ENCODE measurements around the gene NEMP2. TPM values are rescaled to one million over a fixed set of nuclear protein-coding genes. Genes with fewer than 3 reads are reported as not detected.

The NEMP2 gene
- total RNA-seq, 1 donor from 2014 or later = 13.8 TPM

- H4K20me1 ChIP-seq (ENCODE audit: low read depth) = no peaks in the 10 kb centered on the region
- H3K36me3 Mint-ChIP-seq = no peaks in the 10 kb centered on the region
- H3K27me3 ChIP-seq = no peaks in the 10 kb centered on the region
- no peak overlapping the region for H3K4me3 Mint-ChIP-seq
- H3K4me2 ChIP-seq = no peak overlapping the region
- no peak overlapping the region for H2AFZ ChIP-seq (replicated peaks)
- H3K36me3 ChIP-seq = no peaks in the 10 kb centered on the region
- H3K27me3 Mint-ChIP-seq (ENCODE audit: insufficient read depth, low read depth) = no peaks in the 10 kb centered on the region
- no peaks in the 10 kb centered on the region for H3K4me1 Mint-ChIP-seq
- H3K79me2 ChIP-seq (ENCODE audit: low read depth) = no peaks in the 10 kb centered on the region
- H3K27ac Mint-ChIP-seq = no peak overlapping the region
- H3F3A ChIP-seq (ENCODE audit: low read depth) = no peaks in the 10 kb centered on the region
- H3K9ac ChIP-seq = no peak overlapping the region
- H3K9me3 Mint-ChIP-seq = no peaks in the 10 kb centered on the region
- no peak for DNase-seq (ENCODE audit: low spot score)
- no peaks in the 10 kb centered on the region for H3K9me3 ChIP-seq (ENCODE audit: low read depth)
- TF ChIP-seq CTCF (IDR thresholded peaks at IDR 0.05) (no peak), EZH2 (IDR thresholded peaks at IDR 0.05) (no peak), EZH2phosphoT487 (IDR thresholded peaks at IDR 0.05) (no peak)
- no peak overlapping the region for H3K4me3 ChIP-seq
- H3K4me1 ChIP-seq = peaks cover 1% of the 10 kb centered on the region
- H3K27ac ChIP-seq = no peak overlapping the region
These were observed 77.3 kb downstream of the NEMP2 start for GRCh38 chr2:190457256-190457655.

DNA sequence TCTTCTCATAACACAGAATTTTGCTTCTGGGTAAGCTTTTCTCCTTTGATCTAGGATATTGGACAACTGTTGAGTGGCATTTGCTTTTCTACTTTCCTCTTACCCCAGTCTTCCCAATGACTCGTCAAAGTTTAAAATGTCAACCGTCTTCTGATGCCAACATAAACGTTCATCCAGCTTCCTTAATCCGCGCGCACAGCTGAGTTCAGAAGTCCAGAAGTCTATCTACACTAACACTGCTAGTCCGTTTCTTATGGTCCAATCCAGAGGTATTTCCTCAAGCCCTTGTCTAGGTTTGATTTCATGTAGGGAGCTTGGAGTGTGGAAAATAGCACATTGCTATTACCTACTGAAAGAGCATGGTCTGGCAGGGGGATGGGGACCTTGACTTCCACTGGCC, 77.7 kb downstream of the NEMP2 start:
- H3K27ac Mint-ChIP-seq = no peak overlapping the region
- DNase-seq (ENCODE audit: low spot score) = no peak
- Histone ChIP-seq H3K27ac (no peak overlapping the region), H3K36me3 (no peaks in the 10 kb centered on the region), H4K20me1 (ENCODE audit: low read depth) (no peaks in the 10 kb centered on the region), H3K27me3 (no peaks in the 10 kb centered on the region), H3K4me2 (no peak overlapping the region), H2AFZ (replicated peaks) (no peak overlapping the region), H3K79me2 (ENCODE audit: low read depth) (no peaks in the 10 kb centered on the region), H3K4me3 (no peak overlapping the region), H3K9me3 (ENCODE audit: low read depth) (no peaks in the 10 kb centered on the region), H3F3A (ENCODE audit: low read depth) (no peaks in the 10 kb centered on the region), H3K9ac (no peak overlapping the region), H3K4me1 (no peaks in the 10 kb centered on the region)
- no peaks in the 10 kb centered on the region for H3K36me3 Mint-ChIP-seq
- no peaks in the 10 kb centered on the region for H3K9me3 Mint-ChIP-seq
- no peak overlapping the region for H3K4me3 Mint-ChIP-seq
- TF ChIP-seq EZH2 (IDR thresholded peaks at IDR 0.05) = no peak
- no peak for TF ChIP-seq CTCF (IDR thresholded peaks at IDR 0.05)
- TF ChIP-seq EZH2phosphoT487 (IDR thresholded peaks at IDR 0.05) = no peak
- no peaks in the 10 kb centered on the region for H3K4me1 Mint-ChIP-seq
- no peaks in the 10 kb centered on the region for H3K27me3 Mint-ChIP-seq (ENCODE audit: insufficient read depth, low read depth)

DNA sequence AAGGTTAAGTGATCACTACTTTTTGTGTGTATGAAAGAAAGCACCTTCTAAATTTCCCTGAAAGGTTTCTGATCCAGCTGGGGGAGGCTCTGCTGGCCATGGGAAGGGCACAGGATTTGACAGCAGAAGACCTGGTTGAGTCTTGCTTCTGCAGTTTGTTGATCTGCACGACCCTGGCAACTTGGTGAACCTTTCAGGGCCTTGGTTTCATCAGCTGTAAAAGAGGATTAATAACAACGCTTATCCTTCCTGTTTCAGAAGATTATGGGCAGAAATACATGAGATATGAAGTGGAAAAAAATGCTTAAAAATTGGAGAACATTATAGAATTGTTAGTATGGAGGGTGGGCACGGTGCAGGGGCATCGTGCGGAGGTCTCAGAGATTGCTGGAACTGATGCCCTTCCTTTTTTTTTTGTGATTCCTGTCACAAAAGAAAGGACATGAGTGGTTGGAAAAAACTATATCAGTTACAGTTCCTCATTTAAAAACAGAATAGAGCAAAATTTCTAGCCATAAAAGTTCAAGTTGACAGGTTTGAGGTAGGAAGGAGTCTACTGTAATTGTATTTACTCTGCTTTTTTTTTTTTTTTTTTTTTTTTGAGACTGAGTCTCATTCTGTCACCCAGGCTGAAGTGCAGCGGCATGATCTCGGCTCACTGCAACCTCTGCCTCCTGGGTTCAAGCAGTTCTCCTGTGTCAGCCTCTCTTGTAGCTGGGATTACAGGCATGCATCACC, 79.0 kb downstream of the NEMP2 start:
- Histone ChIP-seq H3K4me2 (no peak overlapping the region), H3K79me2 (ENCODE audit: low read depth) (no peaks in the 10 kb centered on the region), H3K9ac (no peak overlapping the region), H3K9me3 (ENCODE audit: low read depth) (no peaks in the 10 kb centered on the region), H3K36me3 (no peaks in the 10 kb centered on the region), H4K20me1 (ENCODE audit: low read depth) (no peaks in the 10 kb centered on the region), H3K4me3 (no peak overlapping the region), H3K27me3 (no peaks in the 10 kb centered on the region), H3K27ac (no peak overlapping the region), H3F3A (ENCODE audit: low read depth) (no peaks in the 10 kb centered on the region), H2AFZ (replicated peaks) (no peak overlapping the region), H3K4me1 (no peaks in the 10 kb centered on the region)
- no peak for DNase-seq (ENCODE audit: low spot score)
- TF ChIP-seq CTCF (IDR thresholded peaks at IDR 0.05) (no peak), EZH2phosphoT487 (IDR thresholded peaks at IDR 0.05) (no peak), EZH2 (IDR thresholded peaks at IDR 0.05) (no peak)
- H3K4me3 Mint-ChIP-seq = no peak overlapping the region
- no peaks in the 10 kb centered on the region for H3K4me1 Mint-ChIP-seq
- H3K9me3 Mint-ChIP-seq = no peaks in the 10 kb centered on the region
- no peaks in the 10 kb centered on the region for H3K36me3 Mint-ChIP-seq
- H3K27ac Mint-ChIP-seq = no peak overlapping the region
- H3K27me3 Mint-ChIP-seq (ENCODE audit: insufficient read depth, low read depth) = no peaks in the 10 kb centered on the region
